ENCODE results near the gene MMP17.
"Not testable (repeated sequence)": the region's sequence is repeated elsewhere in the genome, so short reads cannot be mapped to it uniquely, and the experiment has no call there.

MMP17 gene

DNA sequence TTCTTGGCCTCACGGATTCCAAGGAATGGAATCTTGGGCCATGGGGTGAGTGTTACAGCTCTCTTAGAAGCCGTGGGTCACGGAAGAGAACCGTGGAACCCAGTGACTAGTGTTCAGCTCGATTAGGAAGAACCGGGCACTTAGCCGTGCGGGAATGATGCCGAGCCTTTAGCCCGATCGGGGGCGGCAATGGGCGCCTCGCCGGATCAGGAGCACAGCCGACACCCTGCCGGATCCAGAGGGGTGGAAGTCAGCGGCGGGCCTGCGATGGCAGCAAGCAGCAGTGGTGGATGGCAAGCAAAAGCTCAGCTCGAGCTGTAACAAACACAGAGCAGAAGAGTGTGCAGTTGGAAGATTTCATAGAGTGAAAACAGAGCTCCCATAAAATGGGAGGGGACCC is 45.1 kb downstream of the MMP17 start:
- DNase-seq, result no peak
- H4K20me1 ChIP-seq (ENCODE audit: insufficient read depth, low read length), result no peaks in the 10 kb centered on the region
- H3K9ac ChIP-seq (ENCODE audit: low read length), result no peak overlapping the region
- TF ChIP-seq EZH2phosphoT487 (IDR thresholded peaks at IDR 0.05; ENCODE audit: low read length) (no peak), EZH2 (optimal IDR thresholded peaks at IDR 0.05; ENCODE audit: low read depth, low read length) (no peak)
- TF ChIP-seq, protein P1, sequence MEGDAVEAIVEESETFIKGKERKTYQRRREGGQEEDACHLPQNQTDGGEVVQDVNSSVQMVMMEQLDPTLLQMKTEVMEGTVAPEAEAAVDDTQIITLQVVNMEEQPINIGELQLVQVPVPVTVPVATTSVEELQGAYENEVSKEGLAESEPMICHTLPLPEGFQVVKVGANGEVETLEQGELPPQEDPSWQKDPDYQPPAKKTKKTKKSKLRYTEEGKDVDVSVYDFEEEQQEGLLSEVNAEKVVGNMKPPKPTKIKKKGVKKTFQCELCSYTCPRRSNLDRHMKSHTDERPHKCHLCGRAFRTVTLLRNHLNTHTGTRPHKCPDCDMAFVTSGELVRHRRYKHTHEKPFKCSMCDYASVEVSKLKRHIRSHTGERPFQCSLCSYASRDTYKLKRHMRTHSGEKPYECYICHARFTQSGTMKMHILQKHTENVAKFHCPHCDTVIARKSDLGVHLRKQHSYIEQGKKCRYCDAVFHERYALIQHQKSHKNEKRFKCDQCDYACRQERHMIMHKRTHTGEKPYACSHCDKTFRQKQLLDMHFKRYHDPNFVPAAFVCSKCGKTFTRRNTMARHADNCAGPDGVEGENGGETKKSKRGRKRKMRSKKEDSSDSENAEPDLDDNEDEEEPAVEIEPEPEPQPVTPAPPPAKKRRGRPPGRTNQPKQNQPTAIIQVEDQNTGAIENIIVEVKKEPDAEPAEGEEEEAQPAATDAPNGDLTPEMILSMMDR (IDR thresholded peaks at IDR 0.05; ENCODE audit: low read length), result no peak
- H3K36me3 ChIP-seq (replicated peaks; ENCODE audit: insufficient read depth, low read length), result no peaks in the 10 kb centered on the region
- no peak overlapping the region for H2AFZ ChIP-seq (ENCODE audit: low read length)
- no peak overlapping the region for H3K27ac ChIP-seq (ENCODE audit: low read length)
- H3K9me2 ChIP-seq (replicated peaks; ENCODE audit: insufficient read depth, low read length), result no peaks in the 10 kb centered on the region
- no peaks in the 10 kb centered on the region for H3K4me1 ChIP-seq (ENCODE audit: low read length)
- no peaks in the 10 kb centered on the region for H3K27me3 ChIP-seq (replicated peaks; ENCODE audit: insufficient read depth, low read length)
- H3K4me2 ChIP-seq (ENCODE audit: low read depth, low read length), result no peak overlapping the region
- H3F3A ChIP-seq (ENCODE audit: insufficient read depth, low read length), result no peaks in the 10 kb centered on the region
- no peak overlapping the region for H3K4me3 ChIP-seq (ENCODE audit: low read length)
- H3K9me3 ChIP-seq (replicated peaks; ENCODE audit: insufficient read depth, low read length), result no peaks in the 10 kb centered on the region
- no peaks in the 10 kb centered on the region for H3K79me2 ChIP-seq (ENCODE audit: low read length)

DNA sequence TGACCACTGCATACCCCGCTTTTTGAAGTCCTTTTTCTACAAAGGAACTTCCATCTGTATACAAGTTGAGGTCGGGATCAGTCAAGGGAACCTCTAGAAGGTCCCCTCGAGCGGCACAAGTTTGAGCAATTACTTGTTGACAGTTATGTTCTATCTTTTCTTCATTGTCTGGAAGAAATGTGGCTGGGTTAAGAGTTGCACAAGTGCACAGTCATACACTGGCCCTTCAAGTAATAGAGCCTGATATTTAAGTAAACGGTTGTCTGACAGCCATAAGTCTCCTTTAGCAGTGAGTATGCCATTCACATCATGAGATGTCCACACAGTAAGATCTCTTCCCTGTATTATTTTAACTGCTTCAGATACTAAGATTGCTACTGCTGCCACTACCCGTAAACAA is 46.8 kb downstream of the MMP17 start:
- not testable (repeated sequence) for H2AFZ ChIP-seq (ENCODE audit: low read length); H3K79me2 ChIP-seq (ENCODE audit: low read length); H3K4me2 ChIP-seq (ENCODE audit: low read depth, low read length); H3K4me1 ChIP-seq (ENCODE audit: low read length); H3K4me3 ChIP-seq (ENCODE audit: low read length); H3F3A ChIP-seq (ENCODE audit: insufficient read depth, low read length); H3K9me2 ChIP-seq (replicated peaks; ENCODE audit: insufficient read depth, low read length); H3K9me3 ChIP-seq (replicated peaks; ENCODE audit: insufficient read depth, low read length); H4K20me1 ChIP-seq (ENCODE audit: insufficient read depth, low read length); H3K27ac ChIP-seq (ENCODE audit: low read length); H3K27me3 ChIP-seq (replicated peaks; ENCODE audit: insufficient read depth, low read length); DNase-seq; H3K36me3 ChIP-seq (replicated peaks; ENCODE audit: insufficient read depth, low read length); H3K9ac ChIP-seq (ENCODE audit: low read length)

DNA sequence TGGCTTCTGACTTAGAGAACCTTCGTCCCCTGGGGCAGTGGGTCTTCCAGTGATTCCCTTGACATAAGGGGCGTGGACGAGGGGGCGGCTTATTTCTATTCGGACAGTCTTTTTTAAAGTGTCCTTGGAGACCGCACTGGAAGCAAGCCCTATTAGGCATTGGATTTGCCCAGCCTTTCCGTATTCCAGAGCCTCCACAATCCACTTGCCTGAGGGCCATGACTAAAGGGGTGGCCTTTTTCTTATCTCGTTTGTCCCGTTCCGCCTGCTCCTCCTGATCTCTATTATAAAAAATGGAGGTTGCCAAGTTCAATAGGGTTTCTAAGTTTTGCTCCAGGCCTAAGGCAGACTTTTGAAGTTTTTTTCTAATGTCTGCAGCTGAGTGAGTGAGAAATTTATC is 49.0 kb downstream of the MMP17 start:
- not testable (repeated sequence) for H3K4me2 ChIP-seq (ENCODE audit: low read depth, low read length); H3K9me2 ChIP-seq (replicated peaks; ENCODE audit: insufficient read depth, low read length); H3K9ac ChIP-seq (ENCODE audit: low read length); H3K9me3 ChIP-seq (replicated peaks; ENCODE audit: insufficient read depth, low read length); H4K20me1 ChIP-seq (ENCODE audit: insufficient read depth, low read length); H3F3A ChIP-seq (ENCODE audit: insufficient read depth, low read length); H3K27me3 ChIP-seq (replicated peaks; ENCODE audit: insufficient read depth, low read length); H3K36me3 ChIP-seq (replicated peaks; ENCODE audit: insufficient read depth, low read length); H3K4me1 ChIP-seq (ENCODE audit: low read length); H2AFZ ChIP-seq (ENCODE audit: low read length); H3K4me3 ChIP-seq (ENCODE audit: low read length); H3K79me2 ChIP-seq (ENCODE audit: low read length); DNase-seq; H3K27ac ChIP-seq (ENCODE audit: low read length)

DNA sequence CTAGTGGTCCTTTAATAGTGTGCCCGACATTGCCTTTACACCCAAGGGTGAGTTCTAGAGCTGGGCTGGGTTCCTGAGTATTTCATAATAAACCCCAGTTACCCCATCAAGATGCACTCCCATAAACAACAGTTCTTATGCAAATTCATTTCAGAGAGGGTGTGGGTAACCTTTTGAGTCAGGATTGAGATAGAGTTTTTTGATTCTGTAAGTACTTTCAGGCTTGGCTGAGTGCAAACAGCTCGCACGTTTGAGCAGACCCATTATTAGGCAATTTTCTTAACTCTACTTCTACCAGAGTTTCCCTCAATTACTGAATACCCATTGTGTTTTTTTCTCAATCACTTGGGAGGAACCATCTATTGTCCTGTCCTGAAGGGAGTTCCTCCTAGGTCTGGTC is 50.2 kb downstream of the MMP17 start:
- H3K9ac ChIP-seq (ENCODE audit: low read length); DNase-seq; H3F3A ChIP-seq (ENCODE audit: insufficient read depth, low read length); H3K36me3 ChIP-seq (replicated peaks; ENCODE audit: insufficient read depth, low read length); H3K9me2 ChIP-seq (replicated peaks; ENCODE audit: insufficient read depth, low read length); H2AFZ ChIP-seq (ENCODE audit: low read length); H4K20me1 ChIP-seq (ENCODE audit: insufficient read depth, low read length); H3K27me3 ChIP-seq (replicated peaks; ENCODE audit: insufficient read depth, low read length); H3K4me2 ChIP-seq (ENCODE audit: low read depth, low read length); H3K4me1 ChIP-seq (ENCODE audit: low read length); H3K27ac ChIP-seq (ENCODE audit: low read length); H3K9me3 ChIP-seq (replicated peaks; ENCODE audit: insufficient read depth, low read length); H3K79me2 ChIP-seq (ENCODE audit: low read length); H3K4me3 ChIP-seq (ENCODE audit: low read length): not testable (repeated sequence)

DNA sequence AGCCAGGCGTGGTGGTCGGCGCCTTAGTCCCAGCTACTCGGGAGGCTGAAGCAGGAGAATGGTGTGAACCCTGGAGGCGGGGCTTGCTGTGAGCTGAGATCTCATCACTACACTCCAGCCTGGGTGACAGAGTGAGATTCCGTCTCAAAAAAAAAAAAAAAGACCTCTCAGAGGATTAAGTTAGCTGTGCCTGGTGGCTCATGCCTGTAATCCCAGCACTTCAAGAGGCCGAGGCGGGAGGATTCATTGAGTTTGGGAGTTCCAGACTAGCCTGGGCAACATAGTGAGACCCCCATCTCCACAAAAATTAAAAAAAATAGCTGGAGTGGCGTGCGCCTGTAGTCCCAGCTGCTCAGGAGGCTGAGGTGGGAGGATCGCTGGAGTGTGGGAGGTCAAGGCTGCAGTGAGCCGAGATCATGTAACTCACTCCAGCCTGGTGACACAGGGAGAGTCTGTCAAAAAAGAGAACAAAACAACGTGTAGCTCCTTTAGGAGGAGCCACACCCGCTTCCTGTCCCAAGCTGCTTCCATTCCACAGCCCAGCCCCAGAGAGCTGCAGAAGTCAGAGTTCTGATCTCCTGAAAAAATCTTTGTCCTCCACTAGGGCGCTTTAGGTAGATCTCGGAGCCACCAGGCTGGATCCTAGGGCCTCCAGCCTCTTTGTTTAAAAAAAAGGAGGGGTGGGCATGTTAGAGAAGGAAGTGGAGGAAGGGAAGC is 54.8 kb downstream of the MMP17 start:
- no peaks in the 10 kb centered on the region; the same call in 1 of the 2 replicates for H3K27me3 ChIP-seq (replicated peaks; ENCODE audit: insufficient read depth, low read length)

More for the DNA sequence above, 54.8 kb downstream of the MMP17 start:
- Histone ChIP-seq H3K27ac (ENCODE audit: low read length) (no peak overlapping the region), H3K4me3 (ENCODE audit: low read length) (no peak overlapping the region), H3K4me1 (ENCODE audit: low read length) (no peaks in the 10 kb centered on the region), H3F3A (ENCODE audit: insufficient read depth, low read length) (no peaks in the 10 kb centered on the region), H3K4me2 (ENCODE audit: low read depth, low read length) (no peak overlapping the region), H3K79me2 (ENCODE audit: low read length) (no peaks in the 10 kb centered on the region), H3K9ac (ENCODE audit: low read length) (no peak overlapping the region), H3K9me3 (replicated peaks; ENCODE audit: insufficient read depth, low read length) (no peaks in the 10 kb centered on the region), H3K36me3 (replicated peaks; ENCODE audit: insufficient read depth, low read length) (no peaks in the 10 kb centered on the region), H3K9me2 (replicated peaks; ENCODE audit: insufficient read depth, low read length) (no peaks in the 10 kb centered on the region), H2AFZ (ENCODE audit: low read length) (no peak overlapping the region), H4K20me1 (ENCODE audit: insufficient read depth, low read length) (no peaks in the 10 kb centered on the region)
- no peak for DNase-seq
- TF ChIP-seq EZH2phosphoT487 (IDR thresholded peaks at IDR 0.05; ENCODE audit: low read length) (no peak), EZH2 (optimal IDR thresholded peaks at IDR 0.05; ENCODE audit: low read depth, low read length) (no peak)
- TF ChIP-seq, protein P1 (IDR thresholded peaks at IDR 0.05; ENCODE audit: low read length), result no peak
